CD14-positive monocyte (primary cell): Measurements from ENCODE around the gene ANKRD44. TPM values are rescaled to one million over a fixed set of nuclear protein-coding genes. Genes with fewer than 3 reads are reported as not detected.
A peak's percentile ranks its signal among the peaks of the same experiment; 100 is the strongest.

Source experiments
- DNase-seq, 3 donors: peaks; one replicate each; pipeline ENCODE4 v3.0.0-alpha.2; 2011 to 2022
- H2AFZ ChIP-seq: 2 replicates; pipeline ENCODE4 v1.6.0; 2012; ENCODE audit warnings: mild to moderate bottlenecking, low read depth, low read length, inconsistent platforms; ENCODE audit not compliant: insufficient read depth, poor library complexity, severe bottlenecking
- H3K27ac ChIP-seq, 2 donors: 1 replicate in 1 of 2; 2 replicates in 1 of 2; pipeline ENCODE4 v1.5.1; 2012 to 2013; ENCODE audit warnings: low read length in 2 of 2, control low read depth in 1 of 2, inconsistent platforms in 1 of 2, low read depth in 1 of 2, mild to moderate bottlenecking in 1 of 2
- H3K27me3 ChIP-seq, 2 donors: one replicate each; pipeline versions ENCODE4 v1.6.0 to v1.6.1; 2011 to 2013; ENCODE audit warnings: low read length in 2 of 2; ENCODE audit not compliant: control insufficient read depth in 2 of 2, insufficient read depth in 2 of 2
- H3K36me3 ChIP-seq, 2 donors: replicated peaks in 1 of 2; 1 replicate in 1 of 2; 2 replicates in 1 of 2; pipeline versions ENCODE4 v1.5.1 to v1.6.1; 2012 to 2013; ENCODE audit warnings: low read length in 2 of 2, control low read depth in 1 of 2, inconsistent platforms in 1 of 2, mild to moderate bottlenecking in 1 of 2; ENCODE audit not compliant: insufficient read depth in 2 of 2, control insufficient read depth in 1 of 2
- H3K4me1 ChIP-seq, 2 donors: 1 replicate in 1 of 2; 2 replicates in 1 of 2; pipeline versions ENCODE4 v1.5.1 to v1.6.1; 2012 to 2013; ENCODE audit warnings: low read length in 2 of 2, control low read depth in 1 of 2, inconsistent platforms in 1 of 2, mild to moderate bottlenecking in 1 of 2, moderate library complexity in 1 of 2; ENCODE audit not compliant: insufficient read depth in 2 of 2, control insufficient read depth in 1 of 2
- H3K4me2 ChIP-seq: replicated peaks from 2 replicates; pipeline ENCODE3; 2012; ENCODE audit warnings: low read length, moderate library complexity, mild to moderate bottlenecking; ENCODE audit not compliant: poor library complexity, severe bottlenecking; ENCODE audit errors: extremely low read depth
- H3K4me3 ChIP-seq, 3 experiments: fragments of 200-600 bp in 1 of 3; sonication (generic) in 1 of 3; replicated peaks in 1 of 3; 1 replicate in 2 of 3; 2 replicates in 1 of 3; pipeline ENCODE4 v1.5.1; 2011 to 2013; ENCODE audit warnings: low read length in 3 of 3, mild to moderate bottlenecking in 3 of 3, control low read depth in 2 of 3, low read depth in 2 of 3, inconsistent platforms in 1 of 3, moderate library complexity in 1 of 3
- H3K79me2 ChIP-seq: 2 replicates; pipeline ENCODE4 v1.6.0; 2012; ENCODE audit warnings: mild to moderate bottlenecking, control low read depth, inconsistent platforms, low read length, moderate library complexity; ENCODE audit not compliant: insufficient read depth
- H3K9ac ChIP-seq: 2 replicates; pipeline ENCODE4 v1.6.0; 2017; ENCODE audit warnings: low read length, mild to moderate bottlenecking; ENCODE audit not compliant: insufficient read depth, poor library complexity, severe bottlenecking
- H3K9me3 ChIP-seq, 2 donors: replicated peaks in 1 of 2; 1 replicate in 1 of 2; 2 replicates in 1 of 2; pipeline versions ENCODE4 v1.5.1 to v1.6.1; 2012 to 2013; ENCODE audit warnings: low read length in 2 of 2, control low read depth in 1 of 2; ENCODE audit not compliant: control insufficient read depth in 1 of 2, insufficient read depth in 1 of 2
- H4K20me1 ChIP-seq: 2 replicates; pipeline ENCODE4 v1.6.0; 2012; ENCODE audit warnings: mild to moderate bottlenecking, low read length, control low read depth, moderate library complexity; ENCODE audit not compliant: insufficient read depth
- H3K27ac Mint-ChIP-seq, 7 donors: one replicate each; pipeline ENCODE4 v1.8.0; 2020; ENCODE audit warnings: mild to moderate bottlenecking in 7 of 7, mixed read lengths in 7 of 7, moderate library complexity in 6 of 7, inconsistent platforms in 2 of 7
- H3K27me3 Mint-ChIP-seq, 3 donors: one replicate each; pipeline ENCODE4 v1.8.0; 2021 to 2022; ENCODE audit warnings: low read depth in 3 of 3, mild to moderate bottlenecking in 3 of 3, mixed read lengths in 3 of 3, moderate library complexity in 3 of 3, inconsistent platforms in 1 of 3
- H3K36me3 Mint-ChIP-seq, 2 donors: one replicate each; pipeline ENCODE4 v1.8.0; 2020; ENCODE audit warnings: mixed read lengths in 2 of 2, inconsistent platforms in 1 of 2, mild to moderate bottlenecking in 1 of 2
- H3K4me1 Mint-ChIP-seq: one replicate; pipeline ENCODE4 v1.8.0; 2020; ENCODE audit warnings: mild to moderate bottlenecking, mixed read lengths
- H3K4me3 Mint-ChIP-seq, 2 donors: one replicate each; pipeline ENCODE4 v1.8.0; 2020; ENCODE audit warnings: mild to moderate bottlenecking in 2 of 2, mixed read lengths in 2 of 2, moderate library complexity in 1 of 2
- H3K9me3 Mint-ChIP-seq, 7 donors: one replicate each; pipeline ENCODE4 v1.8.0; 2020 to 2022; ENCODE audit warnings: mixed read lengths in 7 of 7, mild to moderate bottlenecking in 6 of 7, moderate library complexity in 6 of 7, inconsistent platforms in 2 of 7
- CTCF ChIP-seq: fragments of 200-600 bp; IDR thresholded peaks from one replicate; pipeline ENCODE4 v1.8.0; 2022; ENCODE audit warnings: antibody characterized with exemption, mild to moderate bottlenecking
- WGBS: methylation state at CpG from one replicate; pipeline ENCODE4 v1.1.5; 2013; ENCODE audit warnings: missing lambda C conversion rate; ENCODE audit not compliant: insufficient coverage; 5-methylcytosine and 5-hydroxymethylcytosine counted together
- intact Hi-C, 2 donors: fragments of 100-400 bp; cut with micrococcal nuclease; formaldehyde crosslinking; loops; one replicate each; pipeline versions ENCODE4 v1.15.0 to v1.15.1; 2023
- polyA plus RNA-seq, 3 donors: library from polyadenylated mRNA; depleted of rRNA in 1 of 3; unstranded in 2 of 3; stranded (reverse) in 1 of 3; fragments of 300-500 nt in 2 of 3; fragments of >200 nt in 1 of 3; fragmentation: Illumina TruSeq in 2 of 3; gene quantifications; 1 replicate in 2 of 3; 2 replicates in 1 of 3; pipeline ENCODE4 v1.2.3, GENCODE V29; 2012 to 2021

The ANKRD44 gene
- polyA plus RNA-seq, 3 donors, result 55.7 to 91.9 (median 64.9) TPM

- Histone ChIP-seq H3K4me1 (peaks cover 67 to 77% of the 10 kb centered on the region in 2 donors), H2AFZ (peak overlapping the region; percentile 7), H3K9ac (peak overlapping the region; percentile 66), H3K36me3 (no peaks in the 10 kb centered on the region), H3K9me3 (no peaks in the 10 kb centered on the region), H3K4me3 (peak overlapping the region; percentile 75 to 99 (median 77)), H3K27ac (peak overlapping the region; percentile 85 to 97), H3K79me2 (peaks cover 89% of the 10 kb centered on the region), H3K4me2 (peak overlapping the region; percentile 84), H3K27me3 (no peaks in the 10 kb centered on the region), H4K20me1 (peaks cover 38% of the 10 kb centered on the region)
- H3K36me3 Mint-ChIP-seq, result peaks cover 0 to 7% of the 10 kb centered on the region in 2 donors
- peak overlapping the region; percentile 91 to 98 (median 96) for H3K27ac Mint-ChIP-seq
- intact Hi-C loops, result loop anchor here (2.0 to 5.0 kb wide), 3 partner anchors 49 to 90 kb away; no protein-coding TSS in a partner anchor
- peaks cover 72% of the 10 kb centered on the region for H3K4me1 Mint-ChIP-seq
- TF ChIP-seq CTCF, result peak; percentile 43
- no CpG with 5 or more reads among the region's 1 CpG for WGBS
- H3K27me3 Mint-ChIP-seq, result peaks cover 0 to 2% (median 0%) of the 10 kb centered on the region in 3 donors
- peak; percentile 51 to 82 (median 65) for DNase-seq
- peak overlapping the region; percentile 93 to 97 for H3K4me3 Mint-ChIP-seq
- H3K9me3 Mint-ChIP-seq, result no peaks in the 10 kb centered on the region
Measured at GRCh38 chr2:197307236-197307932, 3.2 kb downstream of the ANKRD44 start.

DNA sequence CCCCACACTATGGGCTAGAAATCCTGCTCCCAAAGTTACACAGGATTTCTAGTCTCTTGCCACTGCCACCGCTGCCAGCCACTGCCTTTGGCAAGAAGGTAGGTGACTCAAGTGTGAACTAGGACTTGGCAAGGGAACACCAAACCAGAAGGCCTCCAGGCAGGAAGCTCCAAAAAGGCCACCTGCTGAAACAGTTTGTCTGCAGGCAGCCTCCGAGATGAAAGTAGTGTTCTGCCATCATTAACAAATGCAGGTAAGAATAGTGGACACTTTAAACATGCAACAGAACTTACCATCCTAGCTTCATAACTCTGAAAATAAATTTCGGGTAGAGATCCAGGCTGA is 3.9 kb downstream of the ANKRD44 start:
- Histone ChIP-seq H3K9me3 (no peaks in the 10 kb centered on the region), H3K4me1 (peaks cover 73 to 84% of the 10 kb centered on the region in 2 donors), H3K4me2 (peak overlapping the region; percentile 84), H3K4me3 (peak overlapping the region in 1 of 3 experiments; percentile 99), H3K36me3 (no peaks in the 10 kb centered on the region), H2AFZ (no peak overlapping the region), H3K9ac (peak overlapping the region; percentile 28), H3K27ac (peak overlapping the region; percentile 62 to 97), H4K20me1 (peaks cover 45% of the 10 kb centered on the region), H3K79me2 (peaks cover 97% of the 10 kb centered on the region), H3K27me3 (no peaks in the 10 kb centered on the region)
- H3K27me3 Mint-ChIP-seq, result peaks cover 0 to under 1% (median 0%) of the 10 kb centered on the region in 3 donors
- H3K36me3 Mint-ChIP-seq, result peaks cover 5 to 13% of the 10 kb centered on the region in 2 donors
- 17% methylated on average over 1 of the region's 3 CpGs for WGBS
- intact Hi-C loops, result loop anchor here (2.0 to 5.0 kb wide), 3 partner anchors 48 to 89 kb away; no protein-coding TSS in a partner anchor
- H3K4me1 Mint-ChIP-seq, result peaks cover 75% of the 10 kb centered on the region
- peaks cover 0 to 3% (median 0%) of the 10 kb centered on the region in 7 donors for H3K9me3 Mint-ChIP-seq
- H3K4me3 Mint-ChIP-seq, result peak overlapping the region in 1 of 2 donors; percentile 75
- H3K27ac Mint-ChIP-seq, result peak overlapping the region; percentile 88 to 98 (median 91)
- no peak for TF ChIP-seq CTCF
- DNase-seq, result peak in 2 of 3 donors; percentile 40 to 45
